H1 (cell line): ENCODE data around the gene CEP350. TPM values are rescaled to one million over a fixed set of nuclear protein-coding genes. Genes with fewer than 3 reads are reported as not detected.

Source experiments
- CTCF ChIA-PET: fragments of 300-600 bp; sonication (Branson Sonifier 250); formaldehyde crosslinking; loops from one replicate; lab custom pipeline; 2021; ENCODE audit not compliant: partially characterized antibody; lab: Charles Lee
- POLR2A ChIA-PET: fragments of 300-600 bp; sonication (Branson Sonifier 250); formaldehyde crosslinking; loops from one replicate; lab custom pipeline; 2021; ENCODE audit warnings: inconsistent platforms; ENCODE audit not compliant: partially characterized antibody; lab: Charles Lee
- DNase-seq, 2 experiments: peaks; one replicate each; pipeline versions ENCODE4 v3.0.0 to v3.0.0-alpha.2; 2010 to 2022; ENCODE audit warnings: low spot score in 2 of 2, low read depth in 1 of 2, mixed read lengths in 1 of 2
- FAIRE-seq: peaks from 2 replicates; lab custom pipeline; 2011; peaks lifted over from hg19 to GRCh38; lab: Jason Lieb, UNC
- H2AFZ ChIP-seq: 2 replicates; pipeline ENCODE4 v1.8.1; 2012; ENCODE audit warnings: low read length, inconsistent platforms
- H2AK5ac ChIP-seq: 2 replicates; pipeline ENCODE4 v1.6.1; 2013; ENCODE audit warnings: low read depth, low read length
- H2BK120ac ChIP-seq: replicated peaks from 2 replicates; pipeline ENCODE3; 2013; ENCODE audit warnings: low read depth, low read length, inconsistent platforms
- H2BK12ac ChIP-seq: 2 replicates; pipeline ENCODE4 v1.6.1; 2013; ENCODE audit warnings: low read depth, low read length
- H2BK15ac ChIP-seq: 2 replicates; pipeline ENCODE4 v1.6.1; 2013; ENCODE audit warnings: low read length
- H2BK20ac ChIP-seq: 2 replicates; pipeline ENCODE4 v1.6.1; 2013; ENCODE audit warnings: low read length
- H2BK5ac ChIP-seq: 2 replicates; pipeline ENCODE4 v1.6.1; 2013; ENCODE audit warnings: low read depth, low read length
- H3K14ac ChIP-seq: 2 replicates; pipeline ENCODE4 v1.6.1; 2013; ENCODE audit warnings: inconsistent platforms; ENCODE audit not compliant: insufficient read length
- H3K18ac ChIP-seq: 2 replicates; pipeline ENCODE4 v1.6.1; 2013; ENCODE audit warnings: low read length; ENCODE audit errors: extremely low read depth
- H3K23ac ChIP-seq: 2 replicates; pipeline ENCODE4 v1.6.1; 2013; ENCODE audit warnings: inconsistent platforms; ENCODE audit not compliant: insufficient read length
- H3K23me2 ChIP-seq: 2 replicates; pipeline ENCODE4 v1.6.1; 2013; ENCODE audit warnings: low read depth, low read length
- H3K27ac ChIP-seq: 2 replicates; pipeline ENCODE4 v1.6.1; 2011; ENCODE audit warnings: low read depth, low read length, inconsistent platforms
- H3K27me3 ChIP-seq, 4 experiments: replicated peaks in 1 of 4; 1 replicate in 1 of 4; 2 replicates in 3 of 4; pipeline versions ENCODE4 v1.6.1 to v1.8.1; 2011 to 2013; ENCODE audit warnings: low read length in 3 of 4, mild to moderate bottlenecking in 3 of 4, inconsistent platforms in 2 of 4, mixed read lengths in 2 of 4, moderate library complexity in 1 of 4; ENCODE audit not compliant: control insufficient read depth in 3 of 4, insufficient read depth in 3 of 4; ENCODE audit errors: extremely low read depth in 1 of 4
- H3K36me3 ChIP-seq, 4 experiments: 2 replicates each; pipeline versions ENCODE4 v1.6.1 to v1.8.1; 2011 to 2013; ENCODE audit warnings: mild to moderate bottlenecking in 4 of 4, low read length in 3 of 4, moderate library complexity in 2 of 4, control low read depth in 1 of 4, inconsistent platforms in 1 of 4; ENCODE audit not compliant: insufficient read depth in 4 of 4, control insufficient read depth in 2 of 4
- H3K4ac ChIP-seq: replicated peaks from 2 replicates; pipeline ENCODE3; 2013; ENCODE audit warnings: low read length, low read depth, mixed read lengths, inconsistent platforms; ENCODE audit not compliant: insufficient read length
- H3K4me1 ChIP-seq, 4 experiments: replicated peaks in 1 of 4; 1 replicate in 1 of 4; 2 replicates in 3 of 4; pipeline versions ENCODE4 v1.6.1 to v1.8.1; 2011 to 2013; ENCODE audit warnings: low read length in 3 of 4, inconsistent platforms in 2 of 4, mixed read lengths in 1 of 4; ENCODE audit not compliant: insufficient read depth in 4 of 4, control insufficient read depth in 3 of 4
- H3K4me2 ChIP-seq, 2 experiments: 2 replicates each; pipeline versions ENCODE4 v1.6.1 to v1.8.1; 2011 to 2013; ENCODE audit warnings: low read depth in 2 of 2, low read length in 2 of 2, control low read depth in 1 of 2, inconsistent platforms in 1 of 2, mild to moderate bottlenecking in 1 of 2; ENCODE audit not compliant: insufficient read depth in 1 of 2
- H3K4me3 ChIP-seq, 4 experiments: fragments of 200-600, 300-600 bp in 1 of 4; sonication (generic), shearing (Covaris generic), sonication (Bioruptor Twin) in 1 of 4; 2 replicates each; pipeline versions ENCODE4 v1.5.1 to v1.8.1; 2011 to 2016; ENCODE audit warnings: low read length in 4 of 4, low read depth in 3 of 4, control low read depth in 2 of 4, inconsistent platforms in 2 of 4, mild to moderate bottlenecking in 2 of 4, mixed read lengths in 1 of 4, moderate library complexity in 1 of 4; ENCODE audit not compliant: insufficient read depth in 2 of 4; ENCODE audit errors: extremely low read depth in 1 of 4
- H3K56ac ChIP-seq: replicated peaks from 2 replicates; pipeline ENCODE3; 2013; ENCODE audit warnings: low read depth, mild to moderate bottlenecking, mixed read lengths, low read length, inconsistent platforms; ENCODE audit not compliant: insufficient read length
- H3K79me1 ChIP-seq: 2 replicates; pipeline ENCODE4 v1.6.1; 2013; ENCODE audit warnings: low read depth, low read length, control low read depth
- H3K79me2 ChIP-seq, 2 experiments: 2 replicates each; pipeline versions ENCODE4 v1.6.1 to v1.8.1; 2012 to 2013; ENCODE audit warnings: low read length in 2 of 2, mild to moderate bottlenecking in 2 of 2, inconsistent platforms in 1 of 2; ENCODE audit not compliant: insufficient read depth in 2 of 2, control insufficient read depth in 1 of 2
- H3K9ac ChIP-seq, 4 experiments: replicated peaks in 1 of 4; 1 replicate in 1 of 4; 2 replicates in 3 of 4; pipeline versions ENCODE4 v1.6.1 to v1.8.1; 2011 to 2013; ENCODE audit warnings: low read depth in 3 of 4, low read length in 3 of 4, control low read depth in 2 of 4, mild to moderate bottlenecking in 2 of 4, moderate library complexity in 2 of 4, inconsistent platforms in 1 of 4; ENCODE audit errors: extremely low read depth in 1 of 4
- H3K9me3 ChIP-seq, 2 experiments: 2 replicates each; pipeline versions ENCODE4 v1.6.1 to v1.8.1; 2012 to 2013; ENCODE audit warnings: mild to moderate bottlenecking in 2 of 2, moderate library complexity in 2 of 2, control low read depth in 1 of 2, inconsistent platforms in 1 of 2, low read depth in 1 of 2, low read length in 1 of 2, mixed read lengths in 1 of 2; ENCODE audit not compliant: insufficient read depth in 2 of 2
- H4K20me1 ChIP-seq, 2 experiments: replicated peaks in 1 of 2; 2 replicates each; pipeline versions ENCODE3 to v1.8.1; 2011 to 2013; ENCODE audit warnings: inconsistent platforms in 2 of 2, low read length in 2 of 2, mild to moderate bottlenecking in 1 of 2; ENCODE audit not compliant: insufficient read depth in 2 of 2, control insufficient read depth in 1 of 2
- H4K5ac ChIP-seq: 2 replicates; pipeline ENCODE4 v1.6.1; 2013; ENCODE audit warnings: low read length, low read depth, mixed read lengths, inconsistent platforms; ENCODE audit not compliant: insufficient read length
- H4K8ac ChIP-seq: 2 replicates; pipeline ENCODE4 v1.8.0; 2013; ENCODE audit warnings: mild to moderate bottlenecking, moderate library complexity, low read length, inconsistent platforms; ENCODE audit not compliant: insufficient read depth; ENCODE audit errors: extremely low read depth
- H4K91ac ChIP-seq: replicated peaks from 2 replicates; pipeline ENCODE3; 2013; ENCODE audit warnings: low read length, mixed read lengths, inconsistent platforms; ENCODE audit not compliant: insufficient read length
- RNF2 ChIP-seq: fragments of 200-900, 300-1000 bp; sonication (generic); IDR thresholded peaks from 2 replicates; pipeline ENCODE4 v1.7.1; 2016; ENCODE audit warnings: borderline replicate concordance, low read depth, mild to moderate bottlenecking, antibody characterized with exemption, low read length; ENCODE audit not compliant: poor library complexity, severe bottlenecking; ENCODE audit errors: missing control alignments
- WGBS, 2 experiments: shearing (Covaris generic) in 1 of 2; methylation state at CpG; one replicate each; pipeline versions ENCODE4 v1.1.6 to v1.1.7; 2013 to 2015; ENCODE audit warnings: low lambda C conversion rate in 2 of 2, mixed read lengths in 2 of 2, inconsistent platforms in 1 of 2, low coverage in 1 of 2, missing lambda C conversion rate in 1 of 2; ENCODE audit not compliant: insufficient replicate concordance in 2 of 2, insufficient coverage in 1 of 2, insufficient read length in 1 of 2; ENCODE audit errors: extremely low coverage in 1 of 2, missing lambda C conversion rate in 1 of 2; 5-methylcytosine and 5-hydroxymethylcytosine counted together
- polyA plus RNA-seq, 7 experiments: library from polyadenylated mRNA; depleted of rRNA in 3 of 7; stranded (reverse) in 5 of 7; unstranded in 2 of 7; fragments of >200 nt in 5 of 7; fragments of 200-250 nt in 2 of 7; gene quantifications; 1 replicate in 5 of 7; 2 replicates in 1 of 7; 4 replicates in 1 of 7; pipeline versions ENCODE4 v1.2.1 to v1.2.3, GENCODE V29; 2011 to 2013; ENCODE audit warnings: missing spikeins in 2 of 7, mixed read lengths in 2 of 7
- total RNA-seq: library from RNA; stranded (reverse); fragmentation: NEBNext Ultra II Directional; extraction: Animal tissue kit (Norgen Biotek cat#: 25700); gene quantifications from 2 replicates; pipeline ENCODE4 v1.2.1, GENCODE V29; 2021

The CEP350 gene
- total and polyA plus RNA-seq, 2 of the 8 experiments (the other 6 are each of a cell fraction or from before 2014, with no cell fraction given): 5.6 to 39.4 TPM

DNA sequence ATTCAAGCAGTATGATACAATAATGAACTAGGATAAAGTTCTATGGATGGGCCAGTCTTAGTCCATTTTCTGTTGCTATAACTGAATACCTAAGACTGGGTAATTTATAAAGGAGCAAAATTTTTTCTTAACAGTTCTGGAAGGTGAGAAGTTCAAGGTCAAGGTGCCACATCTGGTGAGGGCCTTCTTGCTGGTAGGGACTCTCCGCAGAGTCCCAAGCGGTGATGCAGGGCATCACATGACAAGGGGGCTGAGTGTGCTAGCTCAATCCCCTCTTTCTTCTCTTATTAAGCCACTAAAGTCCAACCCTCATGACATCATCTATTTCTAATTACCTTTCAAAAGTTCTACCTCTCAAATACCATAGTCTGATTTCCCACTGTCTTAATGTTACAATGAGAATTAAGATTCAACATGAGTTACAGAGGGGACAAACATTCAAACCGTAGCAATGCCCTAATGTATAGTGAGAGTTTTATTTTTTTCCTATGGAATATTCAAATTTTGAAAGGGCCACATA is 107.9 kb downstream of the CEP350 start:
- H4K8ac ChIP-seq: no peak overlapping the region
- H4K91ac ChIP-seq: no peak overlapping the region
- H3K23ac ChIP-seq: no peak overlapping the region
- H3K23me2 ChIP-seq: no peaks in the 10 kb centered on the region
- no peaks in the 10 kb centered on the region for H4K20me1 ChIP-seq
- no peak for FAIRE-seq
- no peaks in the 10 kb centered on the region for H3K9me3 ChIP-seq
- H3K18ac ChIP-seq: no peak overlapping the region
- no peak overlapping the region for H2BK20ac ChIP-seq
- no peak overlapping the region for H2BK120ac ChIP-seq
- no peak overlapping the region for H3K4me2 ChIP-seq
- H3K9ac ChIP-seq: no peak overlapping the region
- CTCF ChIA-PET: interaction anchor here (1.2 kb wide), 1 partner anchor 42 kb away, joined by 3 read pairs; no protein-coding TSS in a partner anchor
- WGBS, 2 experiments: 98% methylated on average over 3 of the region's 3 CpGs; no CpG with 5 or more reads in 1 of the 2 experiments
- no peak for DNase-seq
- H3K27me3 ChIP-seq: no peaks in the 10 kb centered on the region
- H2BK15ac ChIP-seq: no peak overlapping the region
- no peaks in the 10 kb centered on the region for H3K79me2 ChIP-seq
- peaks cover 0 to 35% (median 15%) of the 10 kb centered on the region in 4 experiments; a peak in 5 of 8 replicates for H3K36me3 ChIP-seq
- H2BK5ac ChIP-seq: no peak overlapping the region
- H3K79me1 ChIP-seq: no peaks in the 10 kb centered on the region
- H3K4ac ChIP-seq: no peak overlapping the region
- POLR2A ChIA-PET: no interaction called here
- H3K14ac ChIP-seq: no peak overlapping the region
- H3K4me1 ChIP-seq: no peaks in the 10 kb centered on the region
- TF ChIP-seq RNF2: no peak
- no peak overlapping the region for H4K5ac ChIP-seq
- H3K4me3 ChIP-seq: no peak overlapping the region
- H2AFZ ChIP-seq: no peak overlapping the region
- no peak overlapping the region for H3K27ac ChIP-seq
- no peak overlapping the region for H2AK5ac ChIP-seq
- H2BK12ac ChIP-seq: no peak overlapping the region
- no peak overlapping the region for H3K56ac ChIP-seq
